Stimulated activated naive CD8-positive, alpha-beta T cell treated with anti-CD3 and anti-CD28 coated beads, Interleukin-15, Interleukin-2, amounts not matched to agents 100 U/mL and 50 U/mL, for 24 hours (primary cell): Measurements from ENCODE around the gene PCDHGC3.
A peak's percentile ranks its signal among the peaks of the same experiment; 100 is the strongest.
"Not testable (repeated sequence)": the region's sequence is repeated elsewhere in the genome, so short reads cannot be mapped to it uniquely, and the experiment has no call there.

Experiments
- ATAC-seq: fragments of 150-1000 bp; cut with Tn5 transposase; one replicate; pipeline ENCODE4 v1.10.0; 2021
- DNase-seq: peaks from one replicate; pipeline ENCODE4 v3.0.0; 2021

The PCDHGC3 gene

GRCh38 chr5:141475625-141476131 lies at the start of gene PCDHGC3:
TSS of gene PCDHGC3 (plus strand) at chr5:141475966. CDS start at chr5:141476117, 151 bp downstream.
- DNase-seq (peak; percentile 63), ATAC-seq (peak; percentile 96)

- no peak for ATAC-seq
- no peak for DNase-seq
These were observed 47.9 kb upstream of the PCDHGC3 start for GRCh38 chr5:141427783-141428426.

GRCh38 chr5:141430332-141431113 lies 45.2 kb upstream of the PCDHGC3 start, which contains the start of gene PCDHGA12:
TSS of gene PCDHGA12 (plus strand) at chr5:141430507. CDS start at chr5:141430760, 253 bp downstream.
- DNase-seq = no peak
- ATAC-seq = no peak

- ATAC-seq = no peak
- no peak for DNase-seq
These were observed 44.5 kb upstream of the PCDHGC3 start for GRCh38 chr5:141431286-141431685.

DNA sequence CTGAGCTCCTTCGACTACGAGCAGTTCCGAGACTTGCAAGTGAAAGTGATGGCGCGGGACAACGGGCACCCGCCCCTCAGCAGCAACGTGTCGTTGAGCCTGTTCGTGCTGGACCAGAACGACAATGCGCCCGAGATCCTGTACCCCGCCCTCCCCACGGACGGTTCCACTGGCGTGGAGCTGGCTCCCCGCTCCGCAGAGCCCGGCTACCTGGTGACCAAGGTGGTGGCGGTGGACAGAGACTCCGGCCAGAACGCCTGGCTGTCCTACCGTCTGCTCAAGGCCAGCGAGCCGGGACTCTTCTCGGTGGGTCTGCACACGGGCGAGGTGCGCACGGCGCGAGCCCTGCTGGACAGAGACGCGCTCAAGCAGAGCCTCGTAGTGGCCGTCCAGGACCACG lies 43.5 kb upstream of the PCDHGC3 start:
- not testable (repeated sequence) for ATAC-seq, DNase-seq

DNA sequence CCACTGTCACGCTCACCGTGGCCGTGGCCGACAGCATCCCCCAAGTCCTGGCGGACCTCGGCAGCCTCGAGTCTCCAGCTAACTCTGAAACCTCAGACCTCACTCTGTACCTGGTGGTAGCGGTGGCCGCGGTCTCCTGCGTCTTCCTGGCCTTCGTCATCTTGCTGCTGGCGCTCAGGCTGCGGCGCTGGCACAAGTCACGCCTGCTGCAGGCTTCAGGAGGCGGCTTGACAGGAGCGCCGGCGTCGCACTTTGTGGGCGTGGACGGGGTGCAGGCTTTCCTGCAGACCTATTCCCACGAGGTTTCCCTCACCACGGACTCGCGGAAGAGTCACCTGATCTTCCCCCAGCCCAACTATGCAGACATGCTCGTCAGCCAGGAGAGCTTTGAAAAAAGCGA lies 43.0 kb upstream of the PCDHGC3 start:
- not testable (repeated sequence) for ATAC-seq, DNase-seq

DNA sequence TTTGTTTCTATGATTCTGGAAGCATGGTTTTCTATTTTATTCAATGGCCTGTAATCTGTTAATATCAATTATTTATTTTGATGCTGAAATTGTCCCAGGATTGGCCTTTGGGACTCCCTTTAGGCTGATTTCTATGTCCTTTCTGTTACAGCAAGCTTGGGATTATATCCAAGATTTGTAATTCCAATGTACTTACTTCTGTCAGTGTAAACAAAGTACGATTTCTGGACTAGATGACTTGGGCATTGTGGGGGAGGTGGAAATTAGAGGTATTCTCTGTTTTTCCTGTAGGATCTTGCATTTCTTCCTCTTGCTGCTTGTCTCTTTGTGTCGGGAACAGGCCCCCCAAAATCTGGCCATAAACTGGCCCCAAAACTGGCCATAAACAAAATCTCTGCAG lies 41.8 kb upstream of the PCDHGC3 start:
- no peak for ATAC-seq
- DNase-seq = no peak

GRCh38 chr5:141437221-141437620 lies 38.5 kb upstream of the PCDHGC3 start:
- ATAC-seq (no peak), DNase-seq (no peak)

DNA sequence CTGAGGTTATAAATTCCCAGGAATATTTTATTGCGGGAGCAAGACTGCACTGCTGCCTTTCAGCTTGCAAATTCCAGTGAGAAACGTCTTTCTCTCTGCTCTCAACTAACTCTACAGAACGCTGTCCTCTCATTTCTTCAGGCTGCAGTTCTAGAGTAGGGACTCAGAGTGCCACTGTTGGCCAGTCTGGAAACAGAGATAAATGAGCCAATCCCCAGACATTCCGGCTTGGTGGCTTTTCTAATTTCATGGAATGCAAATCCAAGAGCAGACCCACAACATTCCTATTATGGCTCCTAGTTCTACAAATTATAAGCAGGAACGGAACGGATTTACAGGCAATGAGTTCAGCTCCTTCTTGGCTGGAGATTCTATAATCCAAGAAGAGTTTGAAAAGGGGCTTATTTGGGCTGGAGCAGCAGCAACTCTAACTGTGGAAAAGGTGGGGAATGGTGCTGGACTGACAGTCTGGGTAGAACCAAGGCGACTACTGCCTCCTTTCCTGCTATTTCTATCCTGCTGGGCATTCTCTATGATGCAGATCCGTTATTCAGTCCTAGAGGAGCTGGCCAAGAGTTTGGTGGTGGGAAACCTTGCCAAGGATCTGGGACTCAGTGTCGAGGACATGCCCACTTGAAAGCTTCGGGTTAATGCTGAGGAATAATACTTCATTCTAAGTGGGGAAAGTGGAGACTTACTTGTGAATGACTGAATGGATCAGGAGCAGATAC lies 36.2 kb upstream of the PCDHGC3 start:
- DNase-seq = no peak
- ATAC-seq = no peak

- DNase-seq (no peak), ATAC-seq (no peak)
These were observed 35.4 kb upstream of the PCDHGC3 start for GRCh38 chr5:141440341-141440740.

DNA sequence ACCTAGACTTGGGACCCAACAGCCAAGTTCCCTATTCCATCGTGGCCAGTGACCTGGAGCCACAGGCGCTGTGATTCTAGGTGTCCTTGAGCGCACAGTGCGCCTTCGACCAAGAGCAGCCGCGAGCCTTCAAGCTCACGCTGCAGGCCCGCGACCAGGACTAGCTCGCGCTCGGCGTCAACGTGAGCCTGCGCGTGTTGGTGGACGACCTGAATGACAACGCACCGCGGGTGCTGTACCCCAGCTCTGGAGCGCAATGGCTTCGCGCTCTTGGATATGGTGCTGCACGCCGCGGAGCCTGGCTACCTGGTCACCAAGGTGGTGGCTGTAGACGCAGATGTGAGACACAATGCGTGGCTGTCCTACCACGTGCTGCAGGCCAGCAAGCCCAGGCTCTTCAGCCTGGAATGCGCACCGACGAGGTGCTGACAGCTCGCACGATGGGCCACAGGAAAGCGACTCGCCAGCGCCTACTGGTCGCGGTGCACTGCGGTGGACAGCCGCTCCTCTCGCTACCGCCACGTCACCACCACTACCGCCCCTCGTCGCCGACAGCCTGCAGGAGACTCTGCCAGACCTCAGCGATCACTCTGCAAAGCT lies 34.1 kb upstream of the PCDHGC3 start:
- no peak for DNase-seq
- no peak for ATAC-seq

GRCh38 chr5:141465351-141465750 lies 10.4 kb upstream of the PCDHGC3 start:
- DNase-seq = no peak
- no peak for ATAC-seq

DNA sequence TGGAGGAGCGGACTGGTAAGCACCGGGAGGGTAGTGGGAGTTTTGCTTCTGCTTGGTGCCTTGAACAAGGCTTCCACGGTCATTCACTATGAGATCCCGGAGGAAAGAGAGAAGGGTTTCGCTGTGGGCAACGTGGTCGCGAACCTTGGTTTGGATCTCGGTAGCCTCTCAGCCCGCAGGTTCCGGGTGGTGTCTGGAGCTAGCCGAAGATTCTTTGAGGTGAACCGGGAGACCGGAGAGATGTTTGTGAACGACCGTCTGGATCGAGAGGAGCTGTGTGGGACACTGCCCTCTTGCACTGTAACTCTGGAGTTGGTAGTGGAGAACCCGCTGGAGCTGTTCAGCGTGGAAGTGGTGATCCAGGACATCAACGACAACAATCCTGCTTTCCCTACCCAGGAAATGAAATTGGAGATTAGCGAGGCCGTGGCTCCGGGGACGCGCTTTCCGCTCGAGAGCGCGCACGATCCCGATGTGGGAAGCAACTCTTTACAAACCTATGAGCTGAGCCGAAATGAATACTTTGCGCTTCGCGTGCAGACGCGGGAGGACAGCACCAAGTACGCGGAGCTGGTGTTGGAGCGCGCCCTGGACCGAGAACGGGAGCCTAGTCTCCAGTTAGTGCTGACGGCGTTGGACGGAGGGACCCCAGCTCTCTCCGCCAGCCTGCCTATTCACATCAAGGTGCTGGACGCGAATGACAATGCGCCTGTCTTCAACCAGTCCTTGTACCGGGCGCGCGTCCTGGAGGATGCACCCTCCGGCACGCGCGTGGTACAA lies 556 bp downstream of the PCDHGC3 start:
- peak; percentile 15 for ATAC-seq
- DNase-seq = peak; percentile 20

- DNase-seq (no peak), ATAC-seq (no peak)
These were observed 1.3 kb downstream of the PCDHGC3 start for GRCh38 chr5:141477044-141477575.

DNA sequence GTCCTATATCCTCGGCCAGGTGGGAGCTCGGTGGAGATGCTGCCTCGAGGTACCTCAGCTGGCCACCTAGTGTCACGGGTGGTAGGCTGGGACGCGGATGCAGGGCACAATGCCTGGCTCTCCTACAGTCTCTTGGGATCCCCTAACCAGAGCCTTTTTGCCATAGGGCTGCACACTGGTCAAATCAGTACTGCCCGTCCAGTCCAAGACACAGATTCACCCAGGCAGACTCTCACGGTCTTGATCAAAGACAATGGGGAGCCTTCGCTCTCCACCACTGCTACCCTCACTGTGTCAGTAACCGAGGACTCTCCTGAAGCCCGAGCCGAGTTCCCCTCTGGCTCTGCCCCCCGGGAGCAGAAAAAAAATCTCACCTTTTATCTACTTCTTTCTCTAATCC lies 2.0 kb downstream of the PCDHGC3 start:
- DNase-seq = no peak
- no peak for ATAC-seq

DNA sequence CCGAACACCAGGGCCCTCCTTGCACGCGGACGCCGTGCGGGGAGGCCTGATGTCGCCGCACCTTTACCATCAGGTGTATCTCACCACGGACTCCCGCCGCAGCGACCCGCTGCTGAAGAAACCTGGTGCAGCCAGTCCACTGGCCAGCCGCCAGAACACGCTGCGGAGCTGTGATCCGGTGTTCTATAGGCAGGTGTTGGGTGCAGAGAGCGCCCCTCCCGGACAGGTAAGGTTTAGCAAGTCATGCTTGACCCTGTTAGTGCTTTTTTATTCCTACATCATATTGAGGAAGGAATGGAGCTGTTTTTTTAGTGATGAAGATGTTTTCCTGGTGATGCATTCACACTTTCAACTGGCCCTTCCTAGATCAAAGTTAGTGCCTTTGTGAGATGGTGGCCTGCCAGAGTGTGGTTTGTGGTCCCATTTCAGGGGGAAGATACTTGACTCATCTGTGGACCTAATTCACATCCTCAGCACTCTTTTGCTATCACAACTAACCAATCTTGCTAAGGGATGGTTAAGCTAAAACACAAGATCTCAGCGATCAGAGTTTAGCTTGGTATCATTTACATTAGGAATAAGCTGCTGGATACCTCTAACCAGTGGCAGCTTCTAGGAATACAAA lies 2.7 kb downstream of the PCDHGC3 start:
- ATAC-seq (no peak), DNase-seq (no peak)

DNA sequence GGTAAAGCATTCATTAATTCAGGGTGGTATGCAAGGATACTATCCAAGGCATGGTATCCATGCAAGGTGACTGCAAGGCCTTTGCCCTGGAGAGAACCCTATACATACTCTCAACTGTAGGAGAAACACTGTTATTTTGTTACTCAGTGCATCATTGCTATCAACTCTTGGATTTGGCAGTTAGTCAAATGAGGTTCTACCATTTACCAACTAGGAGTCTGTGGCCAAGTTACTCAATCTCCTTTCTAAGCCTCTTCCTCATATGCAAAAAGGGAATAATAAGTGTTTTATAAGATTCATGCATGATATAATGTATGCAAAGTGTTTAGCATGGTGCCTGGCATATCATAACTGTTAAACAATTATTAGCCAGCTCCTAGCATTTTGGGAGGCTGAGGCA lies 4.0 kb downstream of the PCDHGC3 start:
- no peak for ATAC-seq

DNA sequence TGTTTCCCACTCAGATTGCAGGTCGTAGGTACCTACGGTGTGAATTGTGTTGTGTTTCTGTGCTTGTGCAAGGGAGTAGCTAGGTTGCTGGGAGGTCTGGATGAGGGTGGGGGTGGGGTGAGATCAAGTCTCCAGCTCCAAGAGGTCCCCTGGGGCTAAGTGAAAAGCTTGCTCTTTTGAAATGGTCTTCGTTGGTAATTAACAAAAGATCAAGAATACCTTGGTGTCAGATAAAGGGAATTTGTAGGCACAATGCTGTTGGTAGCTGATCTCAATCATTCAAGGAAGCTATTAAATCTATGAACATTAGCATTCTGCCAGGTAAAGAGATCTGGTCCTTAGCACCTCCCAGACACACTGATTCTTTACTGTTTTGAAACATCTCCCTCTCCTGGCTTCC lies 8.1 kb downstream of the PCDHGC3 start:
- DNase-seq (no peak), ATAC-seq (no peak)

More for the DNA sequence above, 4.0 kb downstream of the PCDHGC3 start:
- DNase-seq = no peak

GRCh38 chr5:141484310-141484640 lies 8.5 kb downstream of the PCDHGC3 start:
- DNase-seq (no peak), ATAC-seq (no peak)

- ATAC-seq (no peak), DNase-seq (no peak)
These were observed 9.0 kb downstream of the PCDHGC3 start, which contains the start of gene PCDHGC4 for GRCh38 chr5:141484641-141485311. TSS of gene PCDHGC4 (plus strand) at chr5:141485030. CDS start at chr5:141485174, 144 bp downstream.
